HCT116 (cell line): ENCODE results near the gene FRMD4A. TPM values are rescaled to one million over a fixed set of nuclear protein-coding genes. Genes with fewer than 3 reads are reported as not detected.

ENCODE experiments used
- ATAC-seq: fragments of 200-7000 bp; cut with Tn5 transposase; 2 replicates; pipeline ENCODE4 v1.9.1; 2020; ENCODE audit warnings: mild to moderate bottlenecking, moderate library complexity
- BruUV-seq: library from RNA; stranded (reverse); fragments of 400-500 nt; replicated peaks from 2 replicates; lab custom pipeline; 2021; lab: Mats Ljungman, UMichigan
- CTCF ChIA-PET: fragments of 300-600 bp; sonication (Branson Sonifier 250); formaldehyde crosslinking; loops from one replicate; lab custom pipeline; 2021; ENCODE audit warnings: antibody characterized with exemption; lab: Charles Lee
- POLR2A ChIA-PET: fragments of 300-600, 350-600 bp; sonication (Branson Sonifier 250); formaldehyde crosslinking; loops from one replicate; lab custom pipeline; 2021; ENCODE audit warnings: antibody characterized with exemption; lab: Charles Lee
- RAD21 ChIA-PET, 2 experiments: fragments of 300-600 bp; sonication (Branson Sonifier 250); formaldehyde crosslinking; loops; one replicate each; lab custom pipeline; 2023; ENCODE audit warnings: low total read pairs in 2 of 2; ENCODE audit not compliant: uncharacterized antibody in 2 of 2, unreplicated experiment in 2 of 2, low non-redundant PET in 1 of 2; lab: Charles Lee
- DNase-seq: peaks from one replicate; pipeline ENCODE4 v3.0.0-alpha.2; 2010; ENCODE audit warnings: low read depth, low spot score
- H2AFZ ChIP-seq: fragments of 200-600 bp; shearing (Covaris generic), sonication (generic); 2 replicates; pipeline ENCODE4 v1.6.1; 2017; ENCODE audit warnings: low read depth, mixed run types, mixed read lengths, antibody characterized with exemption, low read length; ENCODE audit not compliant: poor library complexity, severe bottlenecking
- H3K27ac ChIP-seq: 2 replicates; pipeline ENCODE4 v1.5.1; 2012; ENCODE audit warnings: low read depth, low read length
- H3K27me3 ChIP-seq: fragments of 200-600 bp; sonication (generic); 2 replicates; pipeline ENCODE4 v1.6.1; 2016; ENCODE audit warnings: mixed run types, low read length, mixed read lengths; ENCODE audit not compliant: insufficient read depth
- H3K36me3 ChIP-seq, 2 experiments: fragments of 200-500 bp in 1 of 2; fragments of 200-600 bp in 1 of 2; sonication (Bioruptor generic) in 1 of 2; sonication (generic) in 1 of 2; 2 replicates each; pipeline versions ENCODE4 v1.5.1 to v1.6.1; 2014 to 2016; ENCODE audit warnings: low read length in 2 of 2, inconsistent platforms in 1 of 2, mixed read lengths in 1 of 2, mixed run types in 1 of 2; ENCODE audit not compliant: insufficient read depth in 2 of 2, control insufficient read depth in 1 of 2
- H3K4me1 ChIP-seq, 2 experiments: fragments of 200-600 bp in 1 of 2; sonication (generic) in 1 of 2; 2 replicates each; pipeline versions ENCODE4 v1.5.1 to v1.6.1; 2012 to 2017; ENCODE audit warnings: low read length in 2 of 2, inconsistent platforms in 1 of 2, mild to moderate bottlenecking in 1 of 2, mixed read lengths in 1 of 2, mixed run types in 1 of 2, moderate library complexity in 1 of 2; ENCODE audit not compliant: insufficient read depth in 2 of 2, control insufficient read depth in 1 of 2
- H3K4me2 ChIP-seq: fragments of 200-600 bp; sonication (generic); 2 replicates; pipeline ENCODE4 v1.6.1; 2017; ENCODE audit warnings: mixed run types, low read length, mixed read lengths
- H3K4me3 ChIP-seq, 2 experiments: fragments of 200-600 bp in 1 of 2; sonication (generic) in 1 of 2; replicated peaks in 1 of 2; 2 replicates each; pipeline ENCODE4 v1.5.1; 2011 to 2016; ENCODE audit warnings: low read length in 2 of 2, control low read depth in 1 of 2, low read depth in 1 of 2, mild to moderate bottlenecking in 1 of 2, mixed read lengths in 1 of 2, mixed run types in 1 of 2
- H3K79me2 ChIP-seq: fragments of 200-600 bp; sonication (generic); 2 replicates; pipeline ENCODE4 v1.6.1; 2017; ENCODE audit warnings: mild to moderate bottlenecking, mixed run types, low read length, moderate library complexity, mixed read lengths; ENCODE audit not compliant: insufficient read depth
- H3K9ac ChIP-seq: fragments of 200-600 bp; sonication (generic); 2 replicates; pipeline ENCODE4 v1.6.1; 2016; ENCODE audit warnings: low read length, mixed read lengths
- H3K9me2 ChIP-seq: fragments of 200-600 bp; sonication (generic), shearing (Covaris generic); 2 replicates; pipeline ENCODE4 v1.6.1; 2017; ENCODE audit warnings: mixed run types, mild to moderate bottlenecking, moderate library complexity; ENCODE audit not compliant: insufficient read depth
- H3K9me3 ChIP-seq, 2 experiments: fragments of 200-500 bp in 1 of 2; fragments of 200-600 bp in 1 of 2; sonication (Bioruptor generic) in 1 of 2; sonication (generic) in 1 of 2; 2 replicates each; pipeline ENCODE4 v1.6.1; 2014 to 2017; ENCODE audit warnings: low read length in 2 of 2, mixed read lengths in 2 of 2, inconsistent platforms in 1 of 2, low read depth in 1 of 2, mild to moderate bottlenecking in 1 of 2, mixed run types in 1 of 2, moderate library complexity in 1 of 2; ENCODE audit not compliant: control insufficient read depth in 1 of 2, insufficient read depth in 1 of 2
- H4K20me1 ChIP-seq: fragments of 200-600 bp; sonication (generic), shearing (Covaris generic); 2 replicates; pipeline ENCODE4 v1.6.1; 2017; ENCODE audit warnings: mixed run types, mild to moderate bottlenecking, moderate library complexity; ENCODE audit not compliant: insufficient read depth
- ATF3 ChIP-seq: IDR thresholded peaks from 2 replicates; pipeline ENCODE4 v1.6.1; 2012
- CBX3 ChIP-seq: IDR thresholded peaks from 2 replicates; pipeline ENCODE4 v1.6.1; 2012; ENCODE audit warnings: low read depth
- CEBPB ChIP-seq: IDR thresholded peaks from 2 replicates; pipeline ENCODE4 v1.6.1; 2012; ENCODE audit warnings: low read depth
- EZH2phosphoT487 ChIP-seq: fragments of 200-600 bp; IDR thresholded peaks from 2 replicates; pipeline ENCODE4 v1.6.1; 2018; ENCODE audit warnings: antibody characterized with exemption, borderline replicate concordance
- FOSL1 ChIP-seq: IDR thresholded peaks from 2 replicates; pipeline ENCODE4 v1.6.1; 2012; ENCODE audit warnings: low read depth
- POLR2A ChIP-seq: IDR thresholded peaks from 2 replicates; pipeline ENCODE4 v1.7.0; 2011; ENCODE audit warnings: borderline replicate concordance; ENCODE audit not compliant: insufficient read depth, insufficient read length; ENCODE audit errors: extremely low read depth
- POLR2AphosphoS5 ChIP-seq: IDR thresholded peaks from 2 replicates; pipeline ENCODE4 v1.6.1; 2011; ENCODE audit warnings: mild to moderate bottlenecking, low read depth, low read length, moderate library complexity
- RAD21 ChIP-seq: IDR thresholded peaks from 2 replicates; pipeline ENCODE4 v1.6.1; 2012; ENCODE audit warnings: low read depth, mild to moderate bottlenecking
- SIN3A ChIP-seq: IDR thresholded peaks from 2 replicates; pipeline ENCODE4 v1.6.1; 2012; ENCODE audit warnings: low read depth
- SP1 ChIP-seq: IDR thresholded peaks from 2 replicates; pipeline ENCODE4 v1.6.1; 2012; ENCODE audit warnings: low read depth
- intact Hi-C: fragments of 100-400 bp; cut with micrococcal nuclease; formaldehyde crosslinking; loops from 2 replicates; pipeline ENCODE4 v1.10.0; 2022
- total RNA-seq: library from RNA; stranded (reverse); gene quantifications from one replicate; pipeline ENCODE4 v1.2.1, GENCODE V29; 2021; ENCODE audit not compliant: unreplicated experiment

FRMD4A gene
- total RNA-seq, 1 experiment from 2014 or later = 0.20 TPM

GRCh38 chr10:13950543-13950939 is 380.2 kb downstream of the FRMD4A start:
- CTCF ChIA-PET = no interaction called here
- BruUV-seq = no TSS peak
- RAD21 ChIA-PET = no interaction called here

GRCh38 chr10:13949844-13950542 is 380.7 kb downstream of the FRMD4A start:
- Histone ChIP-seq H3K27ac (no peak overlapping the region), H3K27me3 (peaks cover 7% of the 10 kb centered on the region), H3K9ac (no peak overlapping the region), H4K20me1 (no peaks in the 10 kb centered on the region), H3K9me2 (no peaks in the 10 kb centered on the region), H3K4me2 (no peak overlapping the region), H3K79me2 (no peaks in the 10 kb centered on the region), H3K4me3 (no peak overlapping the region), H2AFZ (no peak overlapping the region), H3K9me3 (no peaks in the 10 kb centered on the region), H3K36me3 (no peaks in the 10 kb centered on the region), H3K4me1 (no peaks in the 10 kb centered on the region)
- TF ChIP-seq SP1 (no peak), CEBPB (no peak), RAD21 (no peak), EZH2phosphoT487 (no peak), POLR2AphosphoS5 (no peak), CBX3 (no peak)
- POLR2A ChIA-PET = no interaction called here
- BruUV-seq = no TSS peak
- RAD21 ChIA-PET = no interaction called here
- intact Hi-C loops = no loop called here
- CTCF ChIA-PET = no interaction called here
- no peak for DNase-seq
- no peak for ATAC-seq

More at GRCh38 chr10:13950543-13950939, 380.2 kb downstream of the FRMD4A start:
- no peaks in the 10 kb centered on the region for H3K4me1 ChIP-seq
- H2AFZ ChIP-seq = no peak overlapping the region
- ATAC-seq (no peak), DNase-seq (no peak)
- H3K4me2 ChIP-seq = no peak overlapping the region
- peaks cover 7% of the 10 kb centered on the region for H3K27me3 ChIP-seq
- H3K79me2 ChIP-seq = no peaks in the 10 kb centered on the region
- no peak overlapping the region for H3K4me3 ChIP-seq
- no peak overlapping the region for H3K9ac ChIP-seq
- H3K27ac ChIP-seq = no peak overlapping the region
- intact Hi-C loops = no loop called here
- no peaks in the 10 kb centered on the region for H4K20me1 ChIP-seq
- POLR2A ChIA-PET = no interaction called here
- no peak for TF ChIP-seq FOSL1
- TF ChIP-seq RAD21 = no peak
- TF ChIP-seq POLR2A = no peak
- no peak for TF ChIP-seq ATF3
- TF ChIP-seq SIN3A = no peak
- H3K9me2 ChIP-seq = no peaks in the 10 kb centered on the region
- no peaks in the 10 kb centered on the region for H3K36me3 ChIP-seq
- no peaks in the 10 kb centered on the region for H3K9me3 ChIP-seq
